Measurements from ENCODE around the gene EPO.
A peak's percentile ranks its signal among the peaks of the same experiment; 100 is the strongest.

Gene EPO

DNA sequence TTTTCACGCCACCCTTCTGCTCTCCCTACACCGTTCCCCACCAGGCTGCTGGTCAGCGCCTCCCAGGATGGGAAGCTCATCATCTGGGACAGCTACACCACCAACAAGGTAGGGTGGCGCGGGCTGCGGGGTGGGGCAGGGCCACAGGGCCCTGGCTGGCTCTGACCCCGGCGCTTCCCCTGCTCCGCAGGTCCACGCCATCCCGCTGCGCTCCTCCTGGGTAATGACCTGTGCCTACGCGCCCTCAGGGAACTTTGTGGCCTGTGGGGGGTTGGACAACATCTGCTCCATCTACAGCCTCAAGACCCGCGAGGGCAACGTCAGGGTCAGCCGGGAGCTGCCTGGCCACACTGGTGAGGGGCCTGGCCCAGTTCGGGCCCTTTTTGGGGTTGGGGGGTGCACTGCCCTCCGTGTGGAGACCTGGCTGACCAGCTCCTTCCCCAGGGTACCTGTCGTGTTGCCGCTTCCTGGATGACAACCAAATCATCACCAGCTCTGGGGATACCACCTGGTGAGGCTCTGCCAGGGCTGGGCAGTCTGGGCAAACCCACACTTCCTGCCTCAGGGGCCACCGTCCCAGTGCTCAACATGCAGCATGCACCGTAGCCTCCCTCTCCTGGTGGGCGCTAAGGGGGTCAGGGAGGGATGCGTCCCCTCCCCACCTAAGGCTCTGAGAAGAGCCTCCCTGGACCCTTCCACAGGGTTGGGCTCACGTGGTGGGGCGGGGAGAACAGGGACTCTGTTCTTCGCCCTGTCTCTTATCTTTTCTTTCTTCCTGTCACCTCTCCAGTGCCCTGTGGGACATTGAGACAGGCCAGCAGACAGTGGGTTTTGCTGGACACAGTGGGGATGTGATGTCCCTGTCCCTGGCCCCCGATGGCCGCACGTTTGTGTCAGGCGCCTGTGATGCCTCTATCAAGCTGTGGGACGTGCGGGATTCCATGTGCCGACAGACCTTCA, 42.7 kb upstream of the EPO start:
- H3K27ac ChIP-seq, result peak overlapping the region; percentile 35; the same call in 1 of the 2 replicates
- H3K4me3 ChIP-seq, result no peak overlapping the region
- no peaks in the 10 kb centered on the region for H3K27me3 ChIP-seq
- no peaks in the 10 kb centered on the region for H3K9me3 ChIP-seq
- peaks cover 81% of the 10 kb centered on the region for H4K20me1 ChIP-seq
- H3K4me1 ChIP-seq, result peaks cover 31% of the 10 kb centered on the region
- H3K36me3 ChIP-seq, result peaks cover 63% of the 10 kb centered on the region
- peak overlapping the region; percentile 93; the same call in 1 of the 2 replicates for H3K4me2 ChIP-seq
- 0 out of 2 replicates have a peak overlapping the region, but pooled peaks have one; percentile 61 for H3K9ac ChIP-seq
- TF ChIP-seq Cebpa-rat (IDR thresholded peaks at IDR 0.05), result no peak

DNA sequence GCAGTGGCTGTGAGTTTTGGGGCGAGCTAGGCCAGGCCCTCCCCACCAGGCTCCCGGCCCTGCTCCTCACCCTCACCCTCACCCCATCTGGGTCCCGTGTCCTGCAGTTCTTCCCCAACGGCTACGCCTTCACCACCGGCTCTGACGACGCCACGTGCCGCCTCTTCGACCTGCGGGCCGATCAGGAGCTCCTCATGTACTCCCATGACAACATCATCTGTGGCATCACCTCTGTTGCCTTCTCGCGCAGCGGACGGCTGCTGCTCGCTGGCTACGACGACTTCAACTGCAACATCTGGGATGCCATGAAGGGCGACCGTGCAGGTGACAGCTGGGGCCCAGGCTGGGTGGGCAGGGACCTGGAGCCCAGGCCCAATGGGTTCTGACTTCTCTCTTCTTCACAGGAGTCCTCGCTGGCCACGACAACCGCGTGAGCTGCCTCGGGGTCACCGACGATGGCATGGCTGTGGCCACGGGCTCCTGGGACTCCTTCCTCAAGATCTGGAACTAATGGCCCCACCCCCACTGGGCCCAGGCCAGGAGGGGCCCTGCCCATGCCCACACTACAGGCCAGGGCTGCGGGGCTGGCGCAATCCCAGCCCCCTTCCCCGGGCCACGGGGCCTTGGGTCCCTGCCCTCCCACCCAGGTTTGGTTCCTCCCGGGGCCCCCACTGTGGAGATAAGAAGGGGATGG, 41.8 kb upstream of the EPO start:
- Histone ChIP-seq H4K20me1 (peaks cover 89% of the 10 kb centered on the region), H3K27me3 (no peaks in the 10 kb centered on the region), H3K4me2 (peak overlapping the region; percentile 93; the same call in 1 of the 2 replicates), H3K27ac (peak overlapping the region; percentile 22; the same call in 1 of the 2 replicates), H3K4me1 (peaks cover 25% of the 10 kb centered on the region), H3K4me3 (no peak overlapping the region), H3K36me3 (peaks cover 72% of the 10 kb centered on the region), H3K9me3 (no peaks in the 10 kb centered on the region), H3K9ac (no peak overlapping the region; the same call in 1 of the 2 replicates)
- TF ChIP-seq Cebpa-rat (IDR thresholded peaks at IDR 0.05), result no peak

DNA sequence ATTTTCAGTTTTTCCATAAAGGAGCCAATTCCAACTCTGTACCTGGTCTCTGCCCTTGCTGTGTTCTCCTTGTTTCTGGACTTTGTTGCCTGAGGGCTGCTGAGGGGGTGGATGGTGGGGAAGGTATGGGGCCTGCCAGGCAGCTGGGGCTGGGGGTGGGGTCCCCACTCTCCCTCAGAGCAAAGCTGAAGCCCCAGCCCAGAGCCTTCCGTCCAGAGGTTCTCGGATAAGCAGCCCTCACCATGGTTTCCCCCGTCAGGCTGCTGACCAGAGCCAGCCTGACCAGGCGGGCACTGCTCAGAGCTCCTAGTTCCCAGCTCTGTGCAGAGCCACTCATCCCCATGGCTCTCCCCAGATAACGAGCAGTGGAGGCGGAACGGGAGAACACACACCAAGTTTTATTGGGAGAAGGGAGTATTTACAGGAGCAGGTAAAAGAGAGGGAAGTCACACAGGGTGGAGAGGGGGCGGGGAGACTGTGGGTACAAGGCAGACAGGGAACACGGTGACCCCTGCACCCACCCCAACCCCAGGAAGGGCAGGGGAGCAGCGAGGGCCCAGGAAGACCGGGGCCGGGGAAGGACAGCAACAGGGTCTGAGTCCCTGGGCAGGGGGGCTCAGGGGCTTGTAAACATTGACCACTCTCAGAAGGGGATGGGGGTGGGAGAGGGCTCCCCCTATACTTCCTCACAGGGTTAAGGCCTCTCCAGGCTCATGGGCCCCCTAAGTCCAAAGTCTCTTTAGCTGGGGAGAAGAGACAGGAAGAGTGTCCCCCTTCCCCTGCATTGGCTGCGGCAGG, 40.9 kb upstream of the EPO start:
- no peaks in the 10 kb centered on the region for H3K9me3 ChIP-seq
- H3K9ac ChIP-seq, result no peak overlapping the region
- H3K4me3 ChIP-seq, result no peak overlapping the region
- peaks cover 80% of the 10 kb centered on the region for H3K36me3 ChIP-seq
- H3K27ac ChIP-seq, result no peak overlapping the region
- H3K4me1 ChIP-seq, result peaks cover 25% of the 10 kb centered on the region
- peaks cover 95% of the 10 kb centered on the region for H4K20me1 ChIP-seq
- H3K4me2 ChIP-seq, result no peak overlapping the region
- H3K27me3 ChIP-seq, result no peaks in the 10 kb centered on the region
- TF ChIP-seq Cebpa-rat (IDR thresholded peaks at IDR 0.05), result no peak

DNA sequence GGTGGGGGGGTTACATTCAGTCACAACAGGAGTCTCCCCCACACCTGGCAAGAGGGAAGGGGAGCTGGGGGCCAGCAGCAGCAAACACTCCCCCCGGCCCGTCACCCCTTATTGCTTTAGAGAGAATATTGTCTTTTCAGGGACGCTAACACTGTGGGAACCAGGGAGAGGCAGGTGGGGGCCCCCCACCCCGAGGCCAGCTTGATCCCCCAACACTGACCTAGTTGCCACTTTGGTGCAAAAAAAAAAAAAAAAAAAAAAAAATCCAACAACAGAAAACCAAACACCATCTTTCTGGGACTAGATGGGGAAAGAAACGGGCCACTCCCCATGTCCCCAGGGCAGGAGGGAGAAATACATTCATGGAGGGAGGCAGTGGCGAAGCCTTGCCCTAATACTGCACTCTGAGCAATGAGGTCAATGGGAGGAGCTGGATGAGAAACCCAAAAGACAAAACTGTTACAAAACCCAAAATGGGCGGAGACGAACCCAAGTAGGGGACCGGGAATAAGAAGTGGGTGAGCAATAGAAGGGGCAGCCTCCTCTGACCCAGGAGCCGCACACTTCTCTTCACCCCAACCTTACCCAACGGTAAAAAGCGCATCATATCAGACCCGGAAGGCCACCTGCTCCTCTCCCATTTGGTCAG, 40.2 kb upstream of the EPO start:
- Histone ChIP-seq H3K9me3 (no peaks in the 10 kb centered on the region), H3K4me2 (no peak overlapping the region), H3K9ac (no peak overlapping the region), H3K4me1 (peaks cover 25% of the 10 kb centered on the region), H4K20me1 (peaks cover 95% of the 10 kb centered on the region), H3K27me3 (no peaks in the 10 kb centered on the region), H3K27ac (no peak overlapping the region), H3K36me3 (peaks cover 88% of the 10 kb centered on the region), H3K4me3 (no peak overlapping the region)
- TF ChIP-seq Cebpa-rat (IDR thresholded peaks at IDR 0.05), result no peak

DNA sequence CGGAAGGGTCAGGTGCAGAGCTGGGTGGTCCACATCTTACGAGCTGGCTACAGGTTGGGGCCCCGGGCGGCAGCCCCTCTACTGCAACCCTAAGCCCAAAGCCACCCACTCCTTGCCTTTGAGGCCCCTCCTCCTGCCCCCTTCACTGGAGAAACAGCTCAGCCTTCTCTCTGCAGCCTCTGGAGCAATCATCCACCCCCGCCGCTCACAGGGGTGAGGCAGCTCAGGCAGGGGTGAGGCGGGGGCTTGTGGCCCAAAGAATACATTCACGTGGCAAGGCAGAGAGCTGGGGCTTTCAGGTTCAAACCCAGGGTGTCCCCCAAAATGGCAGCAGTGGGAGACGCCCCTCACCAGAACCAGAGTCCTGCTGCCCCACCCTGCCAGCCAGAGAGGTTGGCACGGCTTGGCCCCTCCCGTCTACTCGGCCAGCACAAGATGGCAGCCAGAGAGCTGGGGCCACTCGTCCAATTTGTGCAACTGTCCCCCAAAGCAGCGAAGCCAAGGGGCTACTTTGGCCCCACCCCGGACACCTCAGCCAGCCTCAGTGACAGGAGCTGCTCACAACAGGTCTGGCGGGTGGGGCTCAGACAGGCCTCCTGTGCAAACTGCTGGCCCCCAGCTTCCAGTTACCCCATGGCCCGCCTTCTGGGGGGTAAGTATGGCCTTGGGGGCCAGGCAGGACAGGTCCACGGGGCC, 39.5 kb upstream of the EPO start:
- H3K4me1 ChIP-seq, result peaks cover 25% of the 10 kb centered on the region
- no peak overlapping the region; the same call in 1 of the 2 replicates for H3K9ac ChIP-seq
- no peaks in the 10 kb centered on the region for H3K27me3 ChIP-seq
- no peak overlapping the region for H3K4me3 ChIP-seq
- H3K36me3 ChIP-seq, result peaks cover 94% of the 10 kb centered on the region
- peaks cover 95% of the 10 kb centered on the region for H4K20me1 ChIP-seq
- no peak for TF ChIP-seq Cebpa-rat (IDR thresholded peaks at IDR 0.05)
- H3K27ac ChIP-seq, result no peak overlapping the region
- H3K9me3 ChIP-seq, result no peaks in the 10 kb centered on the region
- H3K4me2 ChIP-seq, result no peak overlapping the region

DNA sequence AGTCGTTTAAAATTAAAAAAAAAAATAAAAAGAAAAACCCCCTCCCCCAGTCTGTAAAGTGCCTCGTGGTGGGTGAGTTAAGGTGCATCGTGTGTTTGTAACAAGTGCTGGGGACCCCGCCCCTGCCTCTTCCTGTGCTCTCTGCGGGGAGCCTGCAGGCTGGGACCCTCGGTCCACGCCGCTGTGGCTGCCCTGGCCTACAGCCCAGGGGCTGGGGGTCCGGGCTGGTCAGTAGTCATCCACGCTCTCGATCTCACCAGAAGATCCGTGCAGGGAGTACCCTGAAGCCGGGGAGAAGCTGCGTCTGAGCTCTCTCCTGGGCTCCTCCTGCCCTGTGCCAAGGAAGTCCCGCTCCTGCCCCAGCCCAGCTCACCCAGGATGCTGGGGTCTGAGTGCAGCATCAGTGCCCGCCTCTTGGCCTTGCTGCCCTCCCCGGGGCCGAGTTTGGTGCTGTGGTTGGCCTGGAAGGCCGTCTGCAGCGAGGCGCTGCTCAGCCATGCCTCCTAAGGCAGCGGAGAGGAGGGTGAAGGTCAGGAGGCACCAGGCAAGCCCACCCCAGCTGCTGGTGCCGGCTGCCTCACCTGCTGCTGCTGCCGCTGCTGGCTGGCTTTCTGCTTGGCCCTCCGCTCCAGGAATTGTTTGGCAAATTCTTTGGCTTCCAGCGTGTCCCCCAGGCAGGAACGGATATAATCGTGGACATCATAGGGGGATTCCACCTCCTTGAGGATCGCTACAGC, 38.6 kb upstream of the EPO start:
- H4K20me1 ChIP-seq, result peaks cover 96% of the 10 kb centered on the region
- H3K27ac ChIP-seq, result no peak overlapping the region
- H3K27me3 ChIP-seq, result no peaks in the 10 kb centered on the region
- H3K36me3 ChIP-seq, result peaks cover 100% of the 10 kb centered on the region
- TF ChIP-seq Cebpa-rat (IDR thresholded peaks at IDR 0.05), result no peak
- no peak overlapping the region for H3K4me2 ChIP-seq
- no peaks in the 10 kb centered on the region for H3K9me3 ChIP-seq
- H3K4me3 ChIP-seq, result no peak overlapping the region
- H3K4me1 ChIP-seq, result peaks cover 21% of the 10 kb centered on the region
- 0 out of 2 replicates have a peak overlapping the region, but pooled peaks have one; percentile 19 for H3K9ac ChIP-seq

DNA sequence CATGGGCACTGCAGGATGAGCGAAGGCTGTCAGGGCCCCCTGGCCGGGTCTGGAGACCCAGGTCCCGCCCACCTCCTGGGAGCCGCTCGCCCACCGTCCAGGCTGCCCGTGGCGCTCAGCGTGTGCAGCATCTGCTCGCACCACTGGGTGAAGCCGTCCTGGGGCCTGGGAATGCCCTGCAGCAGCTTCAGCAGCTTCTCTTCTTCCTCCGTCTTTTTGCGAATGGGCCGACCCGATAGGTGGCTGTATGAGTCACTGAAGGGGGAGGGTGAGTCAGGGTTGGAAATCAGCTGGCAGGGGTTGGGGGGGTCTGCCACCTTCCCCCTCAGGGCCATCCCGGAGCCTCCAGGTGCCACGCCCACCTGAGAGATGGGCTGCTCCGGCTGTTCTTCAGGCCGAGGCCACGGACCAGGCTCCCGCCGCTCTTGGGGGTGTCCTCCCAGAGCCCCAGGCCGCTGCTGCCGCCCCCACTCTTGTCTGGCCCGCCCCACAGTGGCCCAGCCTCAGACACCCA, 38.0 kb upstream of the EPO start:
- Histone ChIP-seq H3K9ac (no peak overlapping the region), H3K4me1 (peaks cover 14% of the 10 kb centered on the region), H3K27me3 (no peaks in the 10 kb centered on the region), H3K4me2 (no peak overlapping the region), H4K20me1 (peaks cover 96% of the 10 kb centered on the region), H3K9me3 (no peaks in the 10 kb centered on the region), H3K36me3 (peaks cover 100% of the 10 kb centered on the region), H3K27ac (no peak overlapping the region), H3K4me3 (no peak overlapping the region)
- no peak for TF ChIP-seq Cebpa-rat (IDR thresholded peaks at IDR 0.05)

Data from BLaER1 (cell line).